HG03103 (cell line): Measurements from ENCODE around the gene ZNF35.
"Not testable (repeated sequence)": the region's sequence is repeated elsewhere in the genome, so short reads cannot be mapped to it uniquely, and the experiment has no call there.

Experiments used
- ATAC-seq: cut with Tn5 transposase; IDR thresholded peaks from one replicate; pipeline ENCODE4 v1.9.1; 2021; ENCODE audit warnings: low read depth; ENCODE audit not compliant: unreplicated experiment

ZNF35 gene

GRCh38 chr3:44648564-44649229 lies at the start of gene ZNF35:
ZNF35 (plus strand) TSS chr3:44648732; CDS start chr3:44651068, 2,336 bp downstream.
- peak; percentile 89 for ATAC-seq

GRCh38 chr3:44601749-44602148 lies 46.8 kb upstream of the ZNF35 start:
- no peak for ATAC-seq

GRCh38 chr3:44612678-44613077 lies 35.9 kb upstream of the ZNF35 start:
- no peak for ATAC-seq

- ATAC-seq = peak; percentile 89
These were observed 23.6 kb upstream of the ZNF35 start, which contains the start of gene ZNF197 for GRCh38 chr3:44624749-44625480. ZNF197 (plus strand) TSS chr3:44625036; CDS start chr3:44629155, 4,119 bp downstream.

- no peak for ATAC-seq
These were observed 19.8 kb upstream of the ZNF35 start for GRCh38 chr3:44628716-44629115.

- no peak for ATAC-seq
These were observed 16.3 kb upstream of the ZNF35 start for GRCh38 chr3:44632193-44632592.

- no peak for ATAC-seq
These were observed 6.2 kb upstream of the ZNF35 start for GRCh38 chr3:44642337-44642736.

- ATAC-seq = no peak
These were observed 5.5 kb upstream of the ZNF35 start for GRCh38 chr3:44643024-44643423.

- no peak for ATAC-seq
These were observed 761 bp upstream of the ZNF35 start for GRCh38 chr3:44647771-44648170.

GRCh38 chr3:44649709-44650108 lies 1.2 kb downstream of the ZNF35 start:
- no peak for ATAC-seq

GRCh38 chr3:44654039-44654438 lies 5.5 kb downstream of the ZNF35 start:
- ATAC-seq = no peak

GRCh38 chr3:44659015-44659414 lies 10.5 kb downstream of the ZNF35 start:
- ATAC-seq = no peak

GRCh38 chr3:44659434-44659833 lies 10.9 kb downstream of the ZNF35 start:
- no peak for ATAC-seq

- no peak for ATAC-seq
These were observed 12.7 kb downstream of the ZNF35 start for GRCh38 chr3:44661189-44661588.

GRCh38 chr3:44665173-44665572 lies 16.6 kb downstream of the ZNF35 start:
- ATAC-seq = no peak

GRCh38 chr3:44666346-44666745 lies 17.8 kb downstream of the ZNF35 start:
- ATAC-seq = no peak

GRCh38 chr3:44669760-44670159 lies 21.2 kb downstream of the ZNF35 start:
- ATAC-seq = no peak

GRCh38 chr3:44673466-44673865 lies 24.9 kb downstream of the ZNF35 start:
- not testable (repeated sequence) for ATAC-seq

- no peak for ATAC-seq
These were observed 25.7 kb downstream of the ZNF35 start for GRCh38 chr3:44674211-44674610.

GRCh38 chr3:44678480-44679116 lies 30.1 kb downstream of the ZNF35 start:
- no peak for ATAC-seq

- ATAC-seq = no peak
These were observed 32.5 kb downstream of the ZNF35 start for GRCh38 chr3:44680921-44681455.
